SJCRH30 (cell line): Measurements from ENCODE around the gene DHX58. TPM values are rescaled to one million over a fixed set of nuclear protein-coding genes. Genes with fewer than 3 reads are reported as not detected.
A peak's percentile ranks its signal among the peaks of the same experiment; 100 is the strongest.

Experiments
- DNase-seq, 2 experiments: peaks; one replicate each; pipeline ENCODE4 v3.0.0-alpha.2; 2015 to 2020
- H3K27ac ChIP-seq: fragments of 250-450 bp; sonication (Bioruptor Pico); 2 replicates; pipeline ENCODE4 v1.5.1; 2020; ENCODE audit warnings: mild to moderate bottlenecking, moderate library complexity
- H3K27me3 ChIP-seq: fragments of 250-450 bp; sonication (Bioruptor Pico); 2 replicates; pipeline ENCODE4 v1.5.1; 2020; ENCODE audit warnings: mild to moderate bottlenecking, moderate library complexity
- H3K36me3 ChIP-seq: fragments of 250-450 bp; sonication (Bioruptor Pico); 2 replicates; pipeline ENCODE4 v1.5.1; 2020; ENCODE audit warnings: mild to moderate bottlenecking, moderate library complexity
- H3K4me1 ChIP-seq: fragments of 250-450 bp; sonication (Bioruptor Pico); 2 replicates; pipeline ENCODE4 v1.5.1; 2020; ENCODE audit warnings: mild to moderate bottlenecking, moderate library complexity
- H3K4me3 ChIP-seq: fragments of 250-450 bp; sonication (Bioruptor Pico); 2 replicates; pipeline ENCODE4 v1.5.1; 2020; ENCODE audit warnings: mild to moderate bottlenecking, moderate library complexity
- H3K9me3 ChIP-seq: fragments of 250-450 bp; sonication (Bioruptor Pico); replicated peaks from 2 replicates; pipeline ENCODE4 v1.5.1; 2020; ENCODE audit warnings: mild to moderate bottlenecking, moderate library complexity
- total RNA-seq: library from RNA; depleted of rRNA; stranded (reverse); fragments of >200 nt; shearing (Covaris generic); gene quantifications from 2 replicates; pipeline ENCODE4 v1.2.3, GENCODE V29; 2014

The DHX58 gene
- total RNA-seq, 1 experiment from 2014 or later, result 0.12 TPM

DNA sequence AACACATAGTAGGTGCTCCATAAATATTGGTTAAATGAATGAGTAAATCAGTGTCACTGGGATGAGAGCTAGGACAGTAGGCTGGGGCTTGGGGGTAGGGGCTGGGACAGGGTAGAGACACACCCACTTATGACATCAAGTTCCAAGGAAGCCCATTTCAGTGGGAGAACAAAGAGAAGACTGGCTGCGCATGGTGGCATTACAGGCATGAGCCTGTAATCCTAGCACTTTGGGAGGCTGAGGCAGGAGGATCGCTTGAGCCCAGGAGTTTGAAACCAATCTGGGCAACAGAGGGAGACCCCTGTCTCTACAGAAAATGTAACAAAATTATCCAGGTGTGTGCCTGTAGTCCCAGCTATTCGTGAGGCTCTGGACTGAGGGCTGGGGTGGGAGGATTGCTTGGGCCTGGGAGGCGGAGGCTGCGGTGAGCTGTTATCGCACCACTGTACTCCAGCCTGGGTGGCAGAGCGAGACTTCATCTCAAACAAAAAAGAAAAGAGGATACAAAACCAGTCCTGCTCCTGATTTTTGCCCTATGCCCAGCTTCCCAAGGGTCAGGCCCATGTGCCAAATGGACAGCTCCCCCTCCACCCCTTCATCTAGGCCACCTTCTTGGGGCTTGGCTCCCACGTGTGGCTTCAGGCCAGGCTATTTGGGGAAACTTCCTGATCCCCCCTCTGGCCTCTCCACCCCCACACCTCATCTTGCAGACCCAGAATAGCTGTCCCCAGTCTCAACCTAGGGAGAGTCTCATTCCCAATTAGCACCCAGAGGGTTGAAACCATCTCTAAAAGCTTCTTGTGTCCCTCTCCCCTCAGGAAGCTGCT is 21.3 kb downstream of the DHX58 start:
- no peak for DNase-seq
- Histone ChIP-seq H3K27me3 (peaks cover 11% of the 10 kb centered on the region; the same call in 1 of the 2 replicates), H3K36me3 (no peaks in the 10 kb centered on the region), H3K4me1 (no peaks in the 10 kb centered on the region; the same call in 1 of the 2 replicates), H3K4me3 (no peak overlapping the region), H3K9me3 (no peaks in the 10 kb centered on the region), H3K27ac (no peak overlapping the region)

DNA sequence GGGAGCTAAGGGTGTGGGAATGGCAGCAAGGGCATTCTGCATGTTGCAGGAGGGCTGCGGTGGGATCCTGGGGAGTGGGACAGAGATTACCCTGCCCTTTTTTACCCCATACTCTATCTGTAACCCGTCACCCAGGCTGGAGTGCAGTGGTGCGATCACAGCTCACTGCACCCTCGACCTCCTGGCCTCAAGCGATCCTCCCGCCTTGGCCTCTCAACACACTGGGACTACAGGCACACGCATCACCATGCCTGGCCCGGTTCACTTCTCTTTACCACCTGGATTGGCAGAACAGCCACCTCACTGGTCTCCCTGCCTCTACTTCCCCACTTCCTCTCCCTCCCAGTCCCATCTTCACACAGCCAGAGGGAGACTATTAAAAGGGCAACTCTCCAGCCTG is 23.8 kb downstream of the DHX58 start:
- Histone ChIP-seq H3K27ac (no peak overlapping the region), H3K27me3 (peaks cover 3% of the 10 kb centered on the region; the same call in 1 of the 2 replicates), H3K36me3 (no peaks in the 10 kb centered on the region), H3K4me1 (no peaks in the 10 kb centered on the region; the same call in 1 of the 2 replicates), H3K9me3 (no peaks in the 10 kb centered on the region), H3K4me3 (no peak overlapping the region)
- no peak for DNase-seq

DNA sequence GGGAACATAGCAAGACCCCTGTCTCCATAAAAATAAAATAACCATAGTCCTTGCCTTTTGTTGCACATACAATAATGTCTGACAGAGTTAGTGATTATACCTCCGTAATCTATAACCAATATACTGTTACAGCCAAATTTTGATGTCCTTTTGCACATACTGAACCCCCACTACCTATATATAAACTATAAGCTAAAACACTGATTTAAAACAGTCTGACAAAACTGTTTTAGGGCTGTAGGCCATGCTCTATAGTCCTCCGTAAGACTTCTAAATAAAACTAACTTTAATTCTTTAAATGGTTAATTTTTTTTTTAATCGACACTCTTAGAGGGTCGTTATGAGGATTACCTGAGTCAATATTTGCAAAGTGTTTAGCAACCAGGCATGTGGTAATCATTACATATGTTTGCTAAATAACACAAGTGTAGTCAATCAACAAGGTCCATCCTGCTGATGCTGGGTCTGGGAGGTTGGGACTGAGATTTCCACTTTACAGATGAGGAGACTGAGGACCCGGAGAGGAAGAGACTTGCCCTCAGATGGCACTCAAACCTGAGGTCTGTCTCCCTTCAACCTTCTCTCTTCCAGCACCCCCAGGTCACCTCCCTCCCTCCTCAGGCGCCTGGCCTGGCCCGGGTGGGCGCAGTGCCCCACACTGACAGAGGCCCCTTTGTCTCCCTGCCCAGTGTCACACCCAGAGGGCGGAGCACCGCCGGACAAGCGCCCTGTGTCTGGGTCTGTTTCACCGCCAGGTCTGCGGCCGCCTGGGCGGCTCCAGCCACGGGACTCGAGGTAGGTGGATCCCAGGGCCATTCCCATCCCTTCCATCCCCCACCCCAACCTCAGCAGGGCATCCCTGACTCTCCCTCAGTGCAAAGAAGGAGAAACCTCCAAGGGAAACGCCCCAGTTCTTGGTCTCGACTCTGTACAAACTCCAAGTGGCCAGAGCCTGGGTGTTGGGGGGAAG is 24.5 kb downstream of the DHX58 start:
- peak; percentile 44 to 55 for DNase-seq
- H3K27ac ChIP-seq, result no peak overlapping the region
- H3K9me3 ChIP-seq, result no peaks in the 10 kb centered on the region
- H3K27me3 ChIP-seq, result peaks cover 3% of the 10 kb centered on the region; the same call in 1 of the 2 replicates
- no peak overlapping the region for H3K4me3 ChIP-seq
- no peaks in the 10 kb centered on the region for H3K36me3 ChIP-seq
- H3K4me1 ChIP-seq, result no peaks in the 10 kb centered on the region; the same call in 1 of the 2 replicates

DNA sequence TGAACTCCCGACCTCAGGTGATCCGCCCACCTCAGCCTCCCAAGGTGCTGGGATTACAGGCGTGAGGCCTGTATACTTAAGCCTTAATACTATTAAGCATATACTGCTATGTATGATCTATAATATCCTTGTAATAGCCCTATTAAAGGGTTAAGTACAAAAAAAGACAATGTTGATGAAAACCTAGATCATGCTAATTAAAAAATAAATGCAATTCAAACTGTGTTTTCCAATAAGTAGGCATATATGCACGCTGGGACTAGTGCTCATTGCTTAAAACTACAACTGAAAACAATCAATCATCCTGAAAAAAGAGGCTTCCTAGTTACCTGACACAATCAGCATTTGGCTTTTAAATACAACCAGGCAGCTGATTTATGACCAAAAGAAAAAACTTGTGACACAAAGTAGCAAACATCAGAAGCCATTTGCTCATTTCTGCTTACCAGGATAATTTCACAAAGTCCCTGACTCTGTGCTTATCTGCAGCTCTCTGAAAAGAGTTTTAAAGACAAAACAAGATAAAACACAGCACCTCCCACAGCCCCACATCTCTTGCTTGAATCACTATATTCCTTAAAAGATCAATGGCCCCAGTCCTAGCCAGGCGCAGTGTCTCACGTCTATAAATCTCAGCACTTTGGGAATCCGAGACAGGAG is 25.3 kb downstream of the DHX58 start:
- Histone ChIP-seq H3K9me3 (no peaks in the 10 kb centered on the region), H3K27ac (no peak overlapping the region), H3K4me1 (no peaks in the 10 kb centered on the region; the same call in 1 of the 2 replicates), H3K4me3 (no peak overlapping the region), H3K27me3 (peaks cover 3% of the 10 kb centered on the region; the same call in 1 of the 2 replicates), H3K36me3 (no peaks in the 10 kb centered on the region)
- no peak for DNase-seq

DNA sequence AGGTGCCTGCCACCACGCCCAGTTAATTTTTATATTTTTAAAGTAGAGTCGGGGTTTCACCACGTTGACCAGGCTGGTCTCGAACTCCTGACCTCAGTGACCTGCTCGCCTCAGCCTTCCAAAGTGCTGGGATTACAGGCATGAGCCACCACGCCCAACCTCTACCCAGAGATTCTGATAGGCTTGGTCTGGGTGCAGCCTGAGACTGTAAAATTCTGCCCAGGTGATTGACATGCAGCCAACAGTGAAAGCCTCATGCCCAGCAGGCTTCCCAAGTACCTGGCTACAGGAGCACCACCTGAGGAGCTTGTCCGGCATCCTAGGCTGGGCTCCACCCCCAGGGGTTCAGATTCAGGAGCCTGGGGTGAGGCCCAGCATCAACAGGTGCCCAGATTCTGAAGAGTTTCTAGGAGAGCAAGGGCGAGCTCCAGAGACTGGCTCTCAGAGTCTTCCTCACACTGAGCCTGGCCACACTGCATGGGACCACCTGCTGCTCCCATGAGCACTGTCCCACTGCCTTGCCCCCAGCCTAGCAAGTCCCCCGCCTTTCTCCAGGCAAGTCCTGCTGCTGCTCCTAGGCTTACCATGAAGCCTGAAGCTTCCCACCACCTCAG is 30.9 kb downstream of the DHX58 start:
- Histone ChIP-seq H3K4me1 (peaks cover 16% of the 10 kb centered on the region), H3K4me3 (no peak overlapping the region), H3K9me3 (no peaks in the 10 kb centered on the region), H3K36me3 (no peaks in the 10 kb centered on the region), H3K27ac (no peak overlapping the region), H3K27me3 (no peaks in the 10 kb centered on the region)
- DNase-seq, result no peak

DNA sequence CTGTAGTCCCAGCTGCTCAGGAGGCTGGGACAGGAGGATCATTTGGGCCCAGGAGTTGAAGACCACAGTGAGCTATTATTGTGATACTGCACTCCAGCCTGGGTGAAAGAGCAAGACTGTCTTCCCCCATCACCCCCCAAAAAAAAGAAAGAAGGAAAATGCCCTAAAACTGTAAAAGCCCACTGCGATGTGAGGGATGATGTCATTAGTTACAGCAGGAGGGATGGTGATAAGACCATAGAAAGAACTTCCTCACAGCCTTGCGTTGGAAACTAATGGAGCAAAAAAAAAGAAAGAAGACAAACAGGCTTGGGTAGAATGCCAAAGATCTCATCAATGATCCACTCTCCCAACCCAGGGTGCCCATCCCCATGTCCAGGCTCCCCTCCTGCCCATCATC is 33.0 kb downstream of the DHX58 start:
- Histone ChIP-seq H3K9me3 (no peaks in the 10 kb centered on the region), H3K4me3 (no peak overlapping the region), H3K4me1 (peaks cover 16% of the 10 kb centered on the region), H3K27ac (no peak overlapping the region), H3K27me3 (no peaks in the 10 kb centered on the region), H3K36me3 (no peaks in the 10 kb centered on the region)
- DNase-seq, result no peak

DNA sequence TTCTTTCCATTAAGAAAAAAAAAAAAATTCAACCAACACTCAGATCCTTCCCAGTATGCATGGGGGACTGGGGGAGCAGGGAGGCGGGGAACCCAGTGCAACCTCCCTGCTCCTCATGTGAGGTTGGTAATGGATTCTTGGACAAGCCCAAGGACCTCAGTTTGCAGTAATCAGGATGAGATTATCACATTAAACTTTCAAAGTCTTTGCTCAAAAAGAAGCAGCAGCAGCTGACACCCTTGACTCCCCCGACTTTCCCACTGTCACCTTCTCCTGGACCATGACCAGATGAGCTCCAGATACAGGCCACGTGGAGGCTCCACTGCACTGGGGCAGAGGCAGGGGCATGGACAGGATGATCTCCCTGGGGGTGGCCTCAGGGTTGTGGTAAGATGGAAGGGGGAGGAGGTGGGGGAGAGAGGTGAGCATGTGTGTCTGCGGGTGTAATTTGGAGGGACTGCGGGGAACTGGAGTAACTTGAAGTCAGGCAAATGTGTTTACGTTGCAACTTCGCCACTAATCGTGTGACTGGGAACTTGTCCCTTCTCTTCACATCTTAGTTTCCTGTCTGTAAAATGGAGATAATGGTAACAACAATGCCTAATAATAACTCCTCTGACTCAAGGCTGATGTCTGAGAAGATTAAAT is 34.0 kb downstream of the DHX58 start:
- Histone ChIP-seq H3K36me3 (no peaks in the 10 kb centered on the region), H3K4me3 (no peak overlapping the region), H3K27ac (no peak overlapping the region), H3K9me3 (no peaks in the 10 kb centered on the region), H3K27me3 (no peaks in the 10 kb centered on the region), H3K4me1 (peaks cover 16% of the 10 kb centered on the region)
- DNase-seq, result peak in 1 of 2 experiments; percentile 44

DNA sequence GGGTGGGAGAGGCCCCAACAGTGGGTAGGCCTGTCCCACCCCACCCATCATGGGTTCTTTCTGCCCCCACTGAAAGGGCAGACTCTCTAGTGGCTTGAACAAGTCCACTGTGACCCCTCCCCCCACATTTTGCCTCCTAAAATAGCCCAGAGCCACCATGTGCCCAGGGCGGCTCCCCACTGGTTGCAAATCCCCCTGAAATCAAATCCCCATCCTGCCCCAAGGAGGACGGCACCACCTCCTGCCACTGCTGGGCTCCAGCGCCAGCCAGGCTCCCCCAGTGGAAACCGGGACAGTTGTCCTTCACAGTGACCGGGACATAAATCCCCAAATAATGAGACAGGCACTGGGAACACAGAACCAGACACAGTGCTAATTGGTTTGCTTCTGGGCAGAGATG is 34.8 kb downstream of the DHX58 start:
- Histone ChIP-seq H3K27ac (no peak overlapping the region), H3K4me1 (peaks cover 16% of the 10 kb centered on the region), H3K4me3 (no peak overlapping the region), H3K9me3 (no peaks in the 10 kb centered on the region), H3K36me3 (no peaks in the 10 kb centered on the region), H3K27me3 (peaks cover 4% of the 10 kb centered on the region)
- peak; percentile 41 to 53 for DNase-seq

DNA sequence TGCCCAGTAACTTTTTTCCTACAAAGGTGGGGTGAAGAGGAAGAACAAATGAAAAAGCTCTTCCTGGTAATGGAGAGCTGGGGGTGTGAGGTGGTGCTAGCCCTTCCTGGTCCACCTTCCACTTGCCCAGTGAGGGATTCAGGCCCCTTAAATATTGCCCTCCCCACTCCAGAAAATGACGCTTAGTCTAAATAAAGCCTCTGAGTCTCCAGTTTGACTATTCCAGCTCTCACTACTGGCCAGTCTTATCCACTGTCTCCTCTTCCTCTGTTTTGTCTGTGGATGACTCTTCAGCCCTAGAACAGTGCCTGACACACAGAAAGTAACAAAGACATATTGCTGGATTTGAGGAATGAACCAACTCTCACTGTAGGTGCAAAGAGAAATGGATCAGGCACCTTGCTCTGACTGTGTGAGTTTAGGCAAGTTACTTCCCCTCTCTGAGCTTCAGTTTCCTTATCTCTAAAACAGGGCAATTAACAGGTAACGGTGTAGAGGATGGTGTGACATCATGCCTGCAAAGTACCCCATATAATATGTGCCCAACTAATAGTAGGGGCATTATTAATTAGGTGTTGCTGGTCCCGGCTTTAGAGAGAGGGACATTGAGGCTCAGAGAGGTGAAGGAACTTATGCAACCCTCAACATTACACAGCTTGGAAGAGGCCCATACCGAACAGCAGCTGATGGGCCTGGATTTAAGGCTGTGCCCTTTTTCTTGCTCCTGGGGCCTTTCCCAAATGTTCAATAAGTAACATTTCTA is 35.5 kb downstream of the DHX58 start:
- H3K27me3 ChIP-seq, result peaks cover 6% of the 10 kb centered on the region
- no peaks in the 10 kb centered on the region for H3K36me3 ChIP-seq
- H3K4me3 ChIP-seq, result no peak overlapping the region
- no peak for DNase-seq
- no peak overlapping the region for H3K27ac ChIP-seq
- peaks cover 16% of the 10 kb centered on the region for H3K4me1 ChIP-seq
- no peaks in the 10 kb centered on the region for H3K9me3 ChIP-seq

DNA sequence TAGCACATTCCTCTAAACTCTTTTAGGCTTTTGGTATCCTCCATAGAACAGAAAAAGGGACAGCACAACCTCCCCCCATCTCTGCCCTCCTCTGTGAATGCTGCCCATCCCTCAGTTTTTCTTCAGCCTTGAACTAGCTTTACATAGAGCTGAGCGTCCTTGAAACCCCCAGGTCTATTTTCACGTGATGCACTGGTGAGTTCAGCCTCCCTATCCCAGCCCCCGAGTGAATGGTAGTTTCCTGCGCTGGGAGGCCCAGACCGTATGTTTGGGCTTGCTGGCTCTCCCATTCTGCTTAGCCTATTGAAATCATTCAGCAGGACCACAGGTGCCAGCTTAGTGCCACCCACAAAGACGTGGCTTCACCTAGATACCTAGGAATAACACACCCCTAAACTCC is 36.7 kb downstream of the DHX58 start:
- Histone ChIP-seq H3K4me1 (peaks cover 16% of the 10 kb centered on the region), H3K4me3 (no peak overlapping the region), H3K27me3 (peaks cover 14% of the 10 kb centered on the region), H3K27ac (no peak overlapping the region), H3K36me3 (no peaks in the 10 kb centered on the region), H3K9me3 (no peaks in the 10 kb centered on the region)
- no peak for DNase-seq

DNA sequence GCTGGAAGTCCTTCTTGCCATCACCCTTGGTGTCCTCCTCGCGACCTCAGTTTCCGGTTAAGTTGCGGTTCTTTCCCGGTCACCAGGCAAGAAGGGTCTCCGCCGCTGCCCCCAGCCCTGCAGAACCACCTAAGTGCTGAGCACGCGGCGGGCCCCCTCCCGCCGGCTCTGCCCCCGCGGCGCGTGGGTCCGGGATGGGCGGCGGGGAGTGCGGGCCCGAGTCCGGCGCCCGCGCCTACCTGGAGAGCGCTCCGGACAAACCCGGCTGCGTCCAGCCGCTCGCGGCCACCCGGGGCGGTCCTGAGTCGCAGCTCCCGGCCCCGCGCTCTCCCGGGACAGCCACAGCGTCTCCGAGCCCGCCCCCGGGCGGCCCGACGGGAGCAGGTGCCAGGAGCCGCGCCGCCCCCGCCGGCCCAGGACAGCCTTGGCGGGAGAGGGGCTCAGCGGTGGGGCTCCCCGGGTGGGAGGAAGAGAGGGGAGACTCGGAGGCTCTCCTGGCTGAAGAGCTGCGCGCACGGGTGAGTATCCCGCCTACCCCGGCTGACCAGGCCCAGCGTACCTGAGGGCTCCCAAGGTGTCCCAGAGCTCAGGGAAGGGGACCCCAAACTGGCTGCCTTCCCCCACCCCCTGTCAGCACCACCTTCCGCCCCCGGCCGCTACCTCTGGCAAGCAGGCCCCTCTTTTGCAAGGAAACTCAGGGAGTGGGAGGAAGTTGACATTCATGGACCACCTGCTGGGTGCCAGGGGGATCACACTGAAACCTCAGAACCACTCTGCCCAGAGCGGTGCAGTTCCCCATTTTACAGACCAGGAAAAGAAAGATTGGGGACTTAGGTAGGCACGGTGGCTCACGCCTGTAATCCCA is 40.0 kb downstream of the DHX58 start:
- H3K27ac ChIP-seq, result no peak overlapping the region
- no peaks in the 10 kb centered on the region for H3K9me3 ChIP-seq
- peaks cover 15% of the 10 kb centered on the region for H3K4me1 ChIP-seq
- H3K36me3 ChIP-seq, result no peaks in the 10 kb centered on the region
- peak overlapping the region; percentile 38 for H3K4me3 ChIP-seq
- DNase-seq, result no peak
- peaks cover 14% of the 10 kb centered on the region for H3K27me3 ChIP-seq

DNA sequence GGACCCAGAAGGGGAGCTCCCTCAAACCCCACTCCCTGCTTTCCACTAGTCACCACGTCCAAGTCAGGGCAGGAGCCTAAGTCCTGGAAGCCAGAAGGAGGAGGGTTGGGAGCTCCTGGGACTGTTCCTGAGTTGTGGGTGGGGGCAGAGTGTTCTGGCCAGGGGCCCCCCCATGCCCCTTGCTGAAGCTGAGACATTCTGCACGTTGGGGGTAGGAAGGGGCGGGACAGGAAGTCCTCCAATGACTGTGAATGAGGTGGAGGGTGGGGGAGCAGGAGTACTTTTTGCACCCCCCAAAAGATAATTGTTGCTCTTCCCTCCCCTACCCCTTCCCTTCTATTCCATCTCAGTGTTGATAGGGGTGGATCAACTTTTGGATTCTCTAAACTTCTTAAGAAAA is 40.7 kb downstream of the DHX58 start:
- Histone ChIP-seq H3K36me3 (no peaks in the 10 kb centered on the region), H3K4me3 (peak overlapping the region; percentile 38; the same call in 1 of the 2 replicates), H3K4me1 (peaks cover 17% of the 10 kb centered on the region), H3K9me3 (no peaks in the 10 kb centered on the region), H3K27ac (no peak overlapping the region), H3K27me3 (peaks cover 14% of the 10 kb centered on the region)
- DNase-seq, result no peak
